Measurements from ENCODE around the gene COL25A1. TPM values are rescaled to one million over a fixed set of nuclear protein-coding genes. Genes with fewer than 3 reads are reported as not detected.

The COL25A1 gene
- total RNA-seq, 1 experiment from 2014 or later: 8.8 TPM

DNA sequence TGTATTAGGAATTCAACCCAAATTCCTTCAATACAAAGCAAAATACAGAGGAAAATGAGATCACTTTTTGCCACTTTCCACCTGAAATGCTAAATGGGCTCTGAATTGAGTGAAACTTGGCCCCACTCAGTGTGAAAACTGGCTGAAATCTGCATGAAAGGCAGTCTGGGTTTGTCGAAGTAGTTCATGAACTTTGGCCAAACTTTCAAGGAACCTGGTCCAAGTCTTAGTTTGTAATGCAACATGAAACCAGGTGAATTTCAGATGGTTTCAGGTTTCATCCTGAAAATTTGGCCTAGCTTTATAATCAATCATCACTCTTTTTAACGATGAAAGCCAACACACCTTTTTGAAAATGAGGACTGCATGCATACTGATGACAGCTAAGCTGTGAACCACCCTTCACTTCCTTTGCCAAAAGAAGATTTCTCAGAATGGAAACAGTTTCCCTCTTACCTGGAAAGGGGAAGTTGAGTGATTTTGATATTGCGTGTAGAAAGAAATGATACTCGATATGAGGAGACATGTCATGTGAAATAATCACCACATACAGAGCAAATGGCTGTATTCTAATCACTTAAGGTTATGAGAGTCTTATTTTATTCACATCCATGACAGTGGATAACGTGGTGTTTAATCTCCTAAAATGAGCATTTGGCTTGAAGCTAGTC, 329.7 kb downstream of the COL25A1 start:
- ChIA-PET POLR2A (ENCODE audit: low non-redundant PET) (no interaction called here), CTCF (no interaction called here)
- BruUV-seq (replicated peaks): no TSS peak
- Histone ChIP-seq H3K4me1 (ENCODE audit: insufficient read depth, low read length, poor library complexity, severe bottlenecking) (no peaks in the 10 kb centered on the region), H3K36me3 (ENCODE audit: insufficient read depth, low read length, poor library complexity, severe bottlenecking) (no peaks in the 10 kb centered on the region), H3K27ac (ENCODE audit: low read depth, low read length, poor library complexity, severe bottlenecking) (no peak overlapping the region), H3K9me3 (ENCODE audit: low read depth, low read length, poor library complexity, severe bottlenecking) (no peaks in the 10 kb centered on the region), H3K4me3 (ENCODE audit: low read depth, low read length, poor library complexity, severe bottlenecking) (no peak overlapping the region), H3K27me3 (replicated peaks; ENCODE audit: insufficient read depth, low read depth, low read length, poor library complexity) (no peaks in the 10 kb centered on the region)
- DNase-seq (ENCODE audit: low spot score): no peak
- TF ChIP-seq EZH2 (IDR thresholded peaks at IDR 0.05; ENCODE audit: borderline replicate concordance, low read depth, low read length, poor library complexity, severe bottlenecking): no peak
- TF ChIP-seq, protein P1, sequence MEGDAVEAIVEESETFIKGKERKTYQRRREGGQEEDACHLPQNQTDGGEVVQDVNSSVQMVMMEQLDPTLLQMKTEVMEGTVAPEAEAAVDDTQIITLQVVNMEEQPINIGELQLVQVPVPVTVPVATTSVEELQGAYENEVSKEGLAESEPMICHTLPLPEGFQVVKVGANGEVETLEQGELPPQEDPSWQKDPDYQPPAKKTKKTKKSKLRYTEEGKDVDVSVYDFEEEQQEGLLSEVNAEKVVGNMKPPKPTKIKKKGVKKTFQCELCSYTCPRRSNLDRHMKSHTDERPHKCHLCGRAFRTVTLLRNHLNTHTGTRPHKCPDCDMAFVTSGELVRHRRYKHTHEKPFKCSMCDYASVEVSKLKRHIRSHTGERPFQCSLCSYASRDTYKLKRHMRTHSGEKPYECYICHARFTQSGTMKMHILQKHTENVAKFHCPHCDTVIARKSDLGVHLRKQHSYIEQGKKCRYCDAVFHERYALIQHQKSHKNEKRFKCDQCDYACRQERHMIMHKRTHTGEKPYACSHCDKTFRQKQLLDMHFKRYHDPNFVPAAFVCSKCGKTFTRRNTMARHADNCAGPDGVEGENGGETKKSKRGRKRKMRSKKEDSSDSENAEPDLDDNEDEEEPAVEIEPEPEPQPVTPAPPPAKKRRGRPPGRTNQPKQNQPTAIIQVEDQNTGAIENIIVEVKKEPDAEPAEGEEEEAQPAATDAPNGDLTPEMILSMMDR (conservative IDR thresholded peaks at IDR 0.05; ENCODE audit: low read depth, low read length): no peak
- intact Hi-C loops (cut with micrococcal nuclease; ENCODE audit: unreplicated experiment): no loop called here

DNA sequence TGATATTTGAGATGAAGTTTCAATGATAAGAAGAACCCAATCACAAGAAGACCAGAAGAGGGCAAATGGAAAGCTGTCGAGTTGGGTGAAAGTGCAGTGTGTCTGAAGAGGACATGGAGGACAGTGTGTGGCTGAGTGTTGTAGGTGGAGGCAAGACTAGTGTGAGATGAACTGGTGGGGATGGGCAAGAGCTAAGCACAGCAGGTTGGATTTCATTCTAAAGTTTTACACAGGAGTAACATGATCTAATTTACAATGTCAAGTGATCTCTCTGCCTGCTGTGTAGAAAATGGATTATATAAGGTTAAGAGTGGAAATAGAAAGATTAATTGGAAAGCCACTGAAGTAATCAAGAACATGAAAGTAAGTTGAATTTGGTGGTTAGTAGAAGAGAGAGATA, 331.0 kb downstream of the COL25A1 start:
- H3K36me3 ChIP-seq (ENCODE audit: insufficient read depth, low read length, poor library complexity, severe bottlenecking): no peaks in the 10 kb centered on the region
- H3K9me3 ChIP-seq (ENCODE audit: low read depth, low read length, poor library complexity, severe bottlenecking): no peaks in the 10 kb centered on the region
- no peak overlapping the region for H3K27ac ChIP-seq (ENCODE audit: low read depth, low read length, poor library complexity, severe bottlenecking)
- intact Hi-C loops (cut with micrococcal nuclease; ENCODE audit: unreplicated experiment): no loop called here
- BruUV-seq (replicated peaks): no TSS peak
- CTCF ChIA-PET: no interaction called here
- no peak for TF ChIP-seq EZH2 (IDR thresholded peaks at IDR 0.05; ENCODE audit: borderline replicate concordance, low read depth, low read length, poor library complexity, severe bottlenecking)
- TF ChIP-seq, protein P1 (conservative IDR thresholded peaks at IDR 0.05; ENCODE audit: low read depth, low read length): no peak
- DNase-seq (ENCODE audit: low spot score): no peak
- no peaks in the 10 kb centered on the region for H3K27me3 ChIP-seq (replicated peaks; ENCODE audit: insufficient read depth, low read depth, low read length, poor library complexity)
- POLR2A ChIA-PET (ENCODE audit: low non-redundant PET): no interaction called here
- H3K4me1 ChIP-seq (ENCODE audit: insufficient read depth, low read length, poor library complexity, severe bottlenecking): no peaks in the 10 kb centered on the region
- no peak overlapping the region for H3K4me3 ChIP-seq (ENCODE audit: low read depth, low read length, poor library complexity, severe bottlenecking)

DNA sequence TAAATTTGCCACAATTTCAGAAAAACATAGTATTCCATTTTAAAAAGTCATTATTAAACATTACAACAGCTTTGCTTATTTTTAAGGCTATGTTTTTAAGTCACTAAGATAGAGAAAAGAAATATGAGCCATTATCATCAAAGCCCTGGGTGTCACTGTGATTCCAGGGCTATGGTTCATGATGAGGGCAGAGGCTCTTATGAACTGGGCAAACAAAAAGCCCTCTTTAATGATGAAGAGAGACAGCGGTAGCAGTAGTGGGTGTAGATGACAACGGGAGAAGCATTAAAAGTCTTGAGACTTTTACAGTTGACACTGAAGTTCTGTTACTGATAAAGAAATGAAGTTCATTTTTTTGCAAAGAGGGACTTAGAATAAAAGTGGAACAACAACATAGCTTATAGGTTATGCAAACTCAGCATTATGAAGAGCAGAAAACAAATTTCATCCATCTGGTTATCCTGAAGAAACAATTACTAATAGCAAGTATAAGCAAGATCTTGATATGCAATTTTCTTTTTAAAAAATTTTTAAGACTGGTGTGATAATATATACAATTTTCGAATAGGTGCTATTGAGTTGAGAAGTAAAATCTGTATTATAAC, 336.9 kb downstream of the COL25A1 start:
- BruUV-seq (replicated peaks): no TSS peak

More for the DNA sequence above, 336.9 kb downstream of the COL25A1 start:
- Histone ChIP-seq H3K36me3 (ENCODE audit: insufficient read depth, low read length, poor library complexity, severe bottlenecking) (no peaks in the 10 kb centered on the region), H3K27me3 (replicated peaks; ENCODE audit: insufficient read depth, low read depth, low read length, poor library complexity) (no peaks in the 10 kb centered on the region), H3K4me1 (ENCODE audit: insufficient read depth, low read length, poor library complexity, severe bottlenecking) (peaks cover 30% of the 10 kb centered on the region), H3K27ac (ENCODE audit: low read depth, low read length, poor library complexity, severe bottlenecking) (no peak overlapping the region), H3K9me3 (ENCODE audit: low read depth, low read length, poor library complexity, severe bottlenecking) (no peaks in the 10 kb centered on the region), H3K4me3 (ENCODE audit: low read depth, low read length, poor library complexity, severe bottlenecking) (no peak overlapping the region)
- intact Hi-C loops (cut with micrococcal nuclease; ENCODE audit: unreplicated experiment): no loop called here
- ChIA-PET POLR2A (ENCODE audit: low non-redundant PET) (no interaction called here), CTCF (no interaction called here)
- no peak for DNase-seq (ENCODE audit: low spot score)
- TF ChIP-seq, protein P1 (conservative IDR thresholded peaks at IDR 0.05; ENCODE audit: low read depth, low read length): no peak
- TF ChIP-seq EZH2 (IDR thresholded peaks at IDR 0.05; ENCODE audit: borderline replicate concordance, low read depth, low read length, poor library complexity, severe bottlenecking): no peak
